DMS114 treated with DMSO at 0.1 percent for 48 hours (cell line): ENCODE measurements around the gene CCDC187.

Experiments
- DNase-seq: peaks from one replicate; lab custom pipeline; 2025; ENCODE audit not compliant: unreplicated experiment; lab: John Stamatoyannopoulos, UW

CCDC187 gene

GRCh38 chr9:136313111-136314055 is 9.5 kb upstream of the CCDC187 start:
- no peak for DNase-seq

GRCh38 chr9:136312436-136312835 is 8.5 kb upstream of the CCDC187 start:
- no peak for DNase-seq

DNA sequence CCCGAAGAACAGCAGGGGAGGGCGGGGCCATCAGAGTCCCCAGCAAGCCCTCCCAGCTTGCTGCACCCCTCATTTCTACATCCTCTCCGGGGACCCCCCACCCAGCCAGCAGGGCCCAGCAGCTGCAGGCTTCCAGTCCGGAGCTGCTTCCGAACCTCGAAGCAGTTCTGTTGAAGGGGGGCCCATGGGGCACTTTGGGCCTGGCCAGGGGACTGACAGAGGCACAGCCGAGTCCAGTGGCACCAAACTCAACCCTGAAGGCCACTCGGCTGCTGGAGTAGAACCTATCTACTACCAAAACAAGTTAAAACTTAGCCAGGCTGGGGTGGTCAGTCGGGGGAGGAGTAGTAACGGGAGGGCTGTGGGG is 8.1 kb upstream of the CCDC187 start:
- no peak for DNase-seq

DNA sequence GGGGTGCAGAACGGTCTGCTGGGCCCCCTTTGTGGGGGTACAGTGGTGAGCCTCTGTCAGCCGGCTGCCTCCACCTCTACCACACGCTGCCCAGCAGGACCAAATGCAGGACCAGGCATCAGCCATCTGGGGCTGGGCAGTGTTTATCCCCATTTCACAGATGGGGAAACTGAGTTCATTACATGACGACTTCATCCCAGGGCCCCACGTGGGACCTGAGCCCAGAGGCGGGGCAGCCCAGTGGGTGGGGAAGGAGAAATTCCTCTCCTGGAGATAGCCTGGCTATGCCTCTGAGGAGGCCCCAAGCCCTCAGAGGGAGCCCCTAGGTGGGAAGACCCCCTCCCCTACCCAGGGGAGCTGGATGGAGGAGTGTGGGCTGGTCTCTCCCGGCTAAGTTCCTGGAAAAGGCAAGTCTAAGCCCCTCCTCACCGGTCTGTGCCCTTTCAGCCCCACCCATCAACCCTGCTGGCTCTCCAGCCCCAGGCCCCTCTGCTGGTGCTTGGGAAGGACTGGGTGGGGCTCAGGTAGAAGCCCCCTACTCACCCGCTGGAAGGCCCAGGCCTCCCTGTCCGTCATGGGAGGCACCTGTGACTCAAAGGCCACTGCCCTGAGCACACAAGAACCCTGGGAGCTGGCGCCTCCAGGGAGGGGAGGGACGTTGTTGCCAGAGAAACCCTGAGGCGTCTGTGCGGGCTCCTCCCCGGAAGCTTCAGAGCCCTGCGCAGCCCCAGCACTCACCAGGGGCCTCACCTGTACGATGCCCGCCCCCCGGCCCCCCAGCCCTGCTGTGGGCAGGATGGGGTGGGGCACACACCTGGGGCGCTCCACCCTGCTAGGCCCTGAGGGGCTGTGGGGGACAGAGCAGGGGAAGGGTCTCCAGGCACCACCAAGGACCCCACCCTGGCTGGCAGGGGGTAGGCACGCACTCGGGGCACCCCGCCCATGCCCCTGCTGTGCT is 7.4 kb upstream of the CCDC187 start:
- no peak for DNase-seq

DNA sequence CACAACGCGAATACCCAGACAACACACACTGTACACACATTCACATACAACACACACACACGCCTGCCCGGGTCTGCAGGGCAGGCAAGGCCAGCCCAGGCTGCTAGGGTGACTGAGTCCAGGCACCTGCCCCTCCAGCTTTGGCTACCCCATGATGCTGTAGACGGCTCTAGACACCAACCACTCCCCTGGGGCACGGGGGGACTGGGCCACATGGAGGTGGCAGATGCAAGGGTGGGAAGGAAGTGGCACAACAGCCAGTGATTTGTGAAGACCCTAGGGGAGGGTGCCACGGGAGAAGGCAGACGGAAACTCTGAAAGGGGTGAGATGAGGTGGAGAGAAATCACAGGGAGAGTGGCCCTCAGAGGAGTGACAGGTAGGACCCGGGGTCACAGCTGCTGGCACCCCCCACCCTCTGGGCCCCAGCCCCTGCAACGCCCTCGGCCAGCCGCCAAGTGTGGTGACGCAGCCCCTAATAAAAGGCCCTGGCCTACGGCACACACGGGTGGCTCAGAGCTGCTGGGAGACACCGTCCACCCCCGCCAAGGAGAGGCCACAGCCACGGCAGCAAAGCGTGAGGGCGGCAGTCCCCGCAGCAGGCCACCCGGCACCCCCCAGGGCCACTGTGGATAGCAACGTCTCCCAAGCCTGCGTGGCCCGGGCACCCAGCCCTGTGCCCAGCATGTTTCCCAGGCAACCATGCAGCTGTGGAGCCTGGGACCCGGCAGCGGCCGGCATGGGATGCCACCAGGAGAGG is 6.6 kb upstream of the CCDC187 start:
- DNase-seq, result no peak

GRCh38 chr9:136309806-136310220 is 5.9 kb upstream of the CCDC187 start:
- no peak for DNase-seq

DNA sequence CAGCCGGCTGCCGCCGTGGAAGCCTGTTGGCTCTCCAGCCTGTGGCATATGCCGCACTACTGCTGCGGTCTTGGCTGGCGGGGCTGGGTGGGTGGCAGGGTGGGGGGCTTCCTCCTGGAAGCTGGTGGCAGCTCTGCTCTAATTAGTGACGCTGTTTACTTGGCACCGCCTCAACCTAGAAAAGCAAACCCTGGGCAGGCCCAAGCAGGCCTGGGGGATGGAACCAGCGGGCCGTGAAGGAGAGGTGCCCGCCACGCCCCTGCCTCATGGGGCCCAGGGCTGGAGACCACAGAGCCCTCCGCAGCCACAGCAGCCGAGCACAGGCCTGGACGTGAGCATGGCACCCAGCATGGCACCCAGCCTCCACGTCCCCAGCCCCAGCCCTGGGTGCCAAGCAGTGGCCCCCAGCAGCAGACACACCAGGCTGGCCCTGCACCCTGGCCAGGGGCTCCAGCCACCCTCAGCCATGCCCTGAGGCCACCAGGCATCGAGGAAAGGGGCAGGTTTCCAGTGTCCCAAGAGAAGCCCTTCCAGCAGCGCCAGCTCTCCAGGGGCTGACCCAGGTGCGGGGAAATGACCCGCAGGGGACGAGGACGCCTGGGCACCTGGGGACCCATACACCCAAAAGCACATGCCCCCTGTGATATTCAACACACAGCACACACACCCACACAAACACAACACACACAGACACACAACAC is 5.4 kb upstream of the CCDC187 start:
- DNase-seq, result no peak

DNA sequence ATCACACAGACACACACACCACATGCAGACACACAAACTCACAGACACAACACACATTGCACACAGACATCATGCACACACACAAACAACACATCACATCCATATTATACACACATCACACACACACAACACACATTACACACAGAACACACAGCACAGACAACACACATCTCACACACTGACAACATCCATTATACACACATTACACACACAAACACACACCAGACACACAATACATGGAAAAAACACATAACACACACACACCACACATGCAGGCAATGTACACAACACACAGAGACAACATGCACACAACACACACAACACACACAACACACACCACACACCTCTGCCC is 4.8 kb upstream of the CCDC187 start:
- no peak for DNase-seq

DNA sequence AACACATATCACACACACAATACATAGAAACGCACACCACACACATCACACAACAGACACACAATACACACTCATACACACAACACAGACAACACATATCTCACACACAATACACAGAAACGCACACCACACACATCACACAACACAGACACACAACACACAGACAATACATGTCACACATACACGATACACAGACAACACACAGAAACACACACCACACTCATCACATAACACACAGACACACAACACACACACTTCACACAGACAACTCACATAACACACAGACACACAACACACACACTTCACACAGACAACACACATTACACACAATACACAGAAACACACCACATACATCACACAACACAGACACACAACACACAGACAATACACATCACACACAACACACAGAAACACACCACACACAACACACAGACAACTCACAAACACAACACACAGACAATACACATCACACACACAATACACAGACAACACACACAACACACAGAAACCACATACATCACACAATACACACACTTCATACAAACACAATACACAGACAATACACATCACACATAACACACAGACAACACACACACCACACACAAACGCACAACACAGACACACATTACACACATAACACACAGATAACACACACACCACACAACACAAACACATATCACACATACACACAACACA is 4.3 kb upstream of the CCDC187 start:
- DNase-seq, result no peak

- DNase-seq, result no peak
Measured at GRCh38 chr9:136307215-136307750, 3.4 kb upstream of the CCDC187 start.

- DNase-seq, result no peak
Measured at GRCh38 chr9:136306211-136307208, 2.6 kb upstream of the CCDC187 start.

GRCh38 chr9:136305804-136306203 is 1.9 kb upstream of the CCDC187 start:
- no peak for DNase-seq

- no peak for DNase-seq
Measured at GRCh38 chr9:136304981-136305380, 1.1 kb upstream of the CCDC187 start.

GRCh38 chr9:136304456-136304855 is 562 bp upstream of the CCDC187 start:
- DNase-seq, result no peak

- DNase-seq, result no peak
Measured at GRCh38 chr9:136303066-136303824, 649 bp downstream of the CCDC187 start.

DNA sequence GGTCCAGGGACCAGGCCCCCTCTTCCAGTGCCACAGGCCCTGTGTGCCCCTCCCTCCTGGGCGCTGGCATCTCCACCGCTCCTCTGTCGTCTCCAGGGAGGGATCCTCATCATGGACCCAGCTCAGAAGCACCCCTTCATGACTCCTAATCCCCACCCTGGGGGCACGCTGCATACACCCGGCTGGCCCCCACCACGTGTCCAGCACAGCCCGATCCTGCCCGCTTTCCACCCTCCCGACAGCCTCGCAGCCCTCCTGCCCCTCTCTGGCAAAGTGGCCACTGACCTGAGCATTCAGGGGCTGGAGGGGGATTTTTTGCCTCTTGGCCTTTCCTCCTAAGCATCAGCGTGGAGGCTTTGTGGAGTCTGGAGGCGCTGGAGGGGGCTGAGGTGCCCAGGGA is 1.4 kb downstream of the CCDC187 start:
- no peak for DNase-seq

DNA sequence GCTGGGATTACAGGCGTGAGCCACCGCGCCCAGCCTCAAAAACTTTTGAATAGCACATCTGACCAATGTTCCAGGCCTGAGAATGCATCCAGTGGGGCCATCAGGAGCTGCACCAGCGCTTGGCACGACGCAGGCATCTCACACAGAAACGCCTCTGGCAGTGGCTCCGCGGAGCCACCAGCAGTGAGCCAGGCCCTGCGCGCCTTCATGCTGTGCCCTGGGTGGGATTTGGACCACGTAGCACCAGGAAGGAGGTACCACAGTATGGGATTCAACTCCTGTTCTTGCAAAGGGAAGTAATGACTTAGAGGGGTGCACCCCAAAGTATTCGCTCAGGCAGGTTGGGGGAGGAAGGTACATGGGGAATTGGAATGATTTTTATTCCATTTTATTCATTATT is 3.0 kb downstream of the CCDC187 start:
- DNase-seq, result no peak
